Omental fat pad (tissue), 4 donors: ENCODE results near the gene PSPC1. TPM values are rescaled to one million over a fixed set of nuclear protein-coding genes. Genes with fewer than 3 reads are reported as not detected.
"Not testable (repeated sequence)": the region's sequence is repeated elsewhere in the genome, so short reads cannot be mapped to it uniquely, and the experiment has no call there.

ENCODE experiments used
- ATAC-seq: fragments of 150-250 bp; one replicate; pipeline ENCODE4 v1.9.1; 2016; ENCODE audit warnings: mild to moderate bottlenecking, moderate library complexity; ENCODE audit not compliant: low FRiP score
- DNase-seq: peaks from one replicate; pipeline ENCODE4 v3.0.0-alpha.2; 2019; ENCODE audit warnings: low spot score
- CTCF ChIP-seq, 3 donors: fragments of 450-650 bp; IDR thresholded peaks; one replicate each; pipeline ENCODE4 v1.5.1; 2016 to 2017; ENCODE audit warnings: antibody characterized with exemption in 3 of 3, mild to moderate bottlenecking in 3 of 3, moderate library complexity in 2 of 3
- total RNA-seq, 4 donors: library from RNA; depleted of rRNA; stranded (reverse); fragments of >200 nt; gene quantifications; one replicate each; pipeline ENCODE4 v1.1.0, GENCODE V29; 2016

The PSPC1 gene
- total RNA-seq: 10 to 100 TPM; 53.9 to 83.1 (median 69.6) TPM

GRCh38 chr13:19782727-19783682 is at the start of gene PSPC1:
PSPC1 (minus strand) TSS chr13:19782945; CDS start chr13:19782757, 188 bp downstream.
- ATAC-seq (peak; percentile 98), DNase-seq (peak; percentile 60)

- no peak for ATAC-seq
- no peak for TF ChIP-seq CTCF (IDR thresholded peaks at IDR 0.05)
- no peak for DNase-seq
Measured at GRCh38 chr13:19822673-19823072, 39.9 kb upstream of the PSPC1 start.

- no peak for ATAC-seq
- DNase-seq: no peak
- no peak for TF ChIP-seq CTCF (IDR thresholded peaks at IDR 0.05)
Measured at GRCh38 chr13:19818223-19818842, 35.6 kb upstream of the PSPC1 start.

- DNase-seq: no peak
- ATAC-seq: no peak
- no peak for TF ChIP-seq CTCF (IDR thresholded peaks at IDR 0.05)
Measured at GRCh38 chr13:19817510-19818158, 34.9 kb upstream of the PSPC1 start.

GRCh38 chr13:19817106-19817505 is 34.4 kb upstream of the PSPC1 start:
- ATAC-seq: no peak
- DNase-seq: no peak
- no peak for TF ChIP-seq CTCF (IDR thresholded peaks at IDR 0.05)

GRCh38 chr13:19815842-19816241 is 33.1 kb upstream of the PSPC1 start:
- not testable (repeated sequence) for DNase-seq, ATAC-seq

GRCh38 chr13:19810996-19811881 is 28.5 kb upstream of the PSPC1 start:
- TF ChIP-seq CTCF (IDR thresholded peaks at IDR 0.05): no peak
- ATAC-seq (no peak), DNase-seq (no peak)
